ENCODE data around the gene WWOX.

The WWOX gene

DNA sequence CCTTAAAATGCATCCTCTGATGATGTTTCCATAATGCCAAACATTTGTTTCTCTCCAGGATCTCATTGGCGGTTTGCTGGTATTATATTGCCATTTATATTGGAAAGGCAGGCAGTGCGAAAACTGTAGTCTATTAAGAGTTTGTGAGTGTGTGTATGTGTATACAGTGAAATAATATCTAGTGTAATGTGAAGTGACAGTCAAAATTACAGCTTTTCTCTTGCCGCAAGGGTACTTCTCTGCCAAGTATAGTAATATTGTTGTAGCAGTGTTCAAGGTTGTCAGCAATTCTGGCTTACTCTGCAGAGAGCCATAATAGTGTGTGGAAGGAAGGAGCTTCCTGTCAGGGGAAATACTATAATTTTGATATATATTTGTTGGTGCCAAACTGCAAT, 178.6 kb downstream of the WWOX start:
- no peak for DNase-seq

DNA sequence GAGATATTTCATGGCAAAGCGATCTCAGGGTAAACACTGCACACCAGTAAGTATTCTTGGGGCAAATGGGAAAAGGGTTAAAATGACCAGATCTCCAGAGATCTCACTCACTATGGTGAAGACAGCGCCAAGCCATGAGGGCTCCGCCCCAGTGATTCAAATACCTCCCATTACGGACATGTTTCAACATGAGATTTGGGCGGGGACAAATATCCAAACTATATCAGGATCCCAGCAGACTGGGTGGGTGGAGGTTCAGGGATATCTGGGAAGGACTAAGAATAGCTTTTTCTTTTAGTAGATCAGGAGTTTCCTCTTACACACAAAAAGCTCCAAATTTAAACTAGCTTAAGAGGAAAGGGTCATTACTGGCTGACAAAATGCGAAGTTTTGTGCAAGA, 181.7 kb downstream of the WWOX start:
- DNase-seq = no peak

DNA sequence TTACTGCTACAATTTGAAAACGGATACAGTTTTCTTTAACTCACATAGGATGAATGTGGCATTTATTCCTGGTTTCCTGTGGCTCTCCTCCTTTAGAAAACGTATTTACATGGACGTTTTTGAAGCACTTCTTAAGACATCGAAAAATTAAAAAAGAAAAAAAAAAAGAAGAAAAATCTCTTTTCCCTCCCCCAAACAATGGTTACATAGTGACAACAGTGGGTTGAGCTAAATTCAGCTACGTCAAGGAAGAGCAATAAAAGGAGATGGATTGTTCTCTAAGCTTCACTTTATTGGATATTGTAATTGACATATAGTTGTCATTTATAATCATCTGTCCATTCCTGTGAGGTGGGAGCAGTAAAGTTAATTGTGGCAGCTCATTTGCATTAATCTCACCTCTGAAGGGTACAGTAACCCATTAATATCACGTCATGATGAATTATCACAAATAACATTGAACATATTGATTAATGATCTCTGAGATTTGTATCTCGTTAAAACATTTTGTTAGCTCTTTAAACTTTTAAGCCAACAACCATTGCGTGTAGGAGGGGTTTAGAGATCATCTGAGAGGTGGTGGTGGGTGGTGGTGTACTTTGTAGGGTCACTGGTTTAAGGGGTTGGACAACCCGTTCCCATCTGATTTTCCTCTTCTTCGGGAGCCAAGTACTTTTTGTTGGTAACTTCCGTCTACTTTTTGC, 184.2 kb downstream of the WWOX start:
- no peak for DNase-seq

DNA sequence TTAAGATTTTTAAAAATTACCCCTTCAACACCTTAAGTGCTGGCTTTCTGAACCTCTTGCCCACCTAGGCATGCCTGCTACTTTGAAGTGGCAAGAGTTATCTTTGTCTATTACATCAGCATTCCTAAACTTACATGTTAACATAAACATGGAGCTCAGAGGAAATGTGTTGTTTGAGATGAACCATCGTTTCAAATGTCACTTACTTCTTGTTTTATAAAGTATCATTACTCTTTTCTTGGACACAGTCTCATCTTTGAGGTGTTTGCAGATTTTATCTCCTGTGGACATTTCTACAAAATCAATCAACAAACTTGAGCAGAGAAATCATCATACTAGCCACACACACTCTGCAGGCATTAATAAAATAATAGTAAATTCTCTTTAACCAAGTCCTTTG, 184.9 kb downstream of the WWOX start:
- DNase-seq = no peak

DNA sequence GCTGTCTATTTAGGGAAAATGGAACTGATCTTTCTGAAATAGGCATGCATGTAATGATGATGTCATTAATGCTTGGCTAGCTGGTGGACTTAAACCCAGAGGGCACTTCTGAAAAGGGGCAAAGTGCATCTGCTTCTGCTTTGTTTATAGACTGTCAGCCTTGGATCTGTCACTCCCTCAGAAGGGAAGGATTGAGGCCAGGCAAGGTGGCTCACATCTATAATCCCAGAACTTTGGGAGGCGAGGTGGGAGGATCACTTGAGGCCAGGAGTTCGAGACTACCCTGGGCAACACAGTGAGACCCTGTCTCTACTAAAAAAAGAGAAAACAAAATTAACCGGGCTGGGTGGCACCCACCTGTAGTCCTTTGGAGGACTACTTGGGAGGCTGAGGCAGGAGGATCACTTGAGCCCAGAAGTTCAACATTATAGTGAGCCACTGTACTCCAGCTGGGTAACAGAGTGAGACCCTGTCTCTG, 185.5 kb downstream of the WWOX start:
- DNase-seq = no peak

DNA sequence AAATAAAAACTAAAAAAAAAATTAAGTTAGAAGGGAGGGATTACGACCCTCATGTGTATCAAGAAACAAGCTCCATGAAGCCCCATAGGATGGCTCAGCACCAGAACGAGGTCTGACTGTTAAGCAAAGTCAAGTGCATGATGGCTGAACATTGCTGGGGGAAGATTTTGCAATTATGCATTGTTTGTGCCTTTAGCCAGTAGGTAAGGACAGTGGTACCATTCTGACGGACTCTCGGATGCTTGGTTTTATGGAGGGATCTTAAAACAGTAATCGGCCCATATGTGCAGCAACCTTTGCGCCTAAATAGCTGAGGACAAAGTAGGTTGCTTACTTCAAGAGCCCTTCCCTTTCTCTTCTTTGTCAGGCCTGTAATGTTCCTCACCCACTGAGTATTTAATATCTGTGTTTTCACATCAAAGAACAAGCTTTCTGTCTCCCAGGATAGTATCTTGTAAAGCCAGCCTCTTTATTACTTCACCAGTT, 186.0 kb downstream of the WWOX start:
- DNase-seq = no peak

DNA sequence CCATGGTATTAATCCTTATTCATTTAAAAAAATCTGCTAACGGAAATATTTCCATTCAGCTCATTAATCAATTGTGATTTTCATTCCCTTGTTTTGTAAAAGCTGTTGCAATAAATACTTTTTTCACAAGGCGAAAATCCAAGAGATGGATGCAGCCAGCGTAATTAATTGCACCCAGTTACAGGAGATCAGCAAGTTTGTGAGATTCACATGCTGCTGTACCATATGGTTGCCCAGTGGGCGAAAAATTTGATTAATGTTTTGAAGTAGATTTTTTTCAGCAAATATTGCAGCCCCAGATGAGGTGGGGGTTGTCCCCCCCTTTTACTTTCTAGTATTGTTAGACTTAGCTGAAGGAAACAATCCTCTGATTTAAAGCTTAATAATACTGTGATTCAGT, 186.6 kb downstream of the WWOX start:
- no peak for DNase-seq

DNA sequence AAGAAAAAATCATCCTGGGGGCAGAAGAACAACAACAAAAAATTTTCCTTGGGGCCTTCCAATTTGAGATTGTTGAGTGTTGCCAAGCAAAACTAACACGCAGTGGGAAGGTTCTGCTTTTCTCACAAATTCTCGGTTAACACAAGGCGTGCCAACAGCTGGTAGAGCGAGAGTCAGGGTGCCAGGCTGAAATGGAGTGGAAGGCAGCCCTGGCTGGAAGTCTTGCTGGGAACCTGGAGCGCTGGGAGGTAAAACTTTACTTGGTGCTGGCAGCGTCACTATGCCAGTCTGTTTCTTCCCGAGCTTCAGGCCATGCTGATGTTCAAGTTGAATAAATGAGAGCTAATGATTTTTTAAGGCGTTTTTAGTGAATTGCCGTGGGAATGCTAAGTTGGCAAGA, 189.4 kb downstream of the WWOX start:
- peak; percentile 42 for DNase-seq

DNA sequence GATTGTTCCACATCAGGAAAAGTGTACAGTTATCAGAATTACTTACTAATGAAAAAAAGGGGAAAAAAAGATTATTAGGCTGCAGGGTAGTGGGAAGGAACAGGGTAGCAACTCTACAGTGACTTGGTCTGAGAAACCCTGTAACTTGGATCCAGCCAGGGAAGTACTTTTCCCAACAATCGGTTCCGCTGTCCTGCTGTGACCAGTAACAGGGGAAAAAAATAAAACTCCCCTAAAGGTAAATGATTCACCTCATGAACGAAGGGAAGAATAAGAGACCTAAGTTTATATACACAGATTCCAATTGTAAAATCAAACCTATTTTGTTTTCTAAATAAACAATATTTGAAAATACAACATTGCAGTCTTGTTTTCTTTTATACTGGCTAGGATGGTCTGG, 189.9 kb downstream of the WWOX start:
- no peak for DNase-seq

DNA sequence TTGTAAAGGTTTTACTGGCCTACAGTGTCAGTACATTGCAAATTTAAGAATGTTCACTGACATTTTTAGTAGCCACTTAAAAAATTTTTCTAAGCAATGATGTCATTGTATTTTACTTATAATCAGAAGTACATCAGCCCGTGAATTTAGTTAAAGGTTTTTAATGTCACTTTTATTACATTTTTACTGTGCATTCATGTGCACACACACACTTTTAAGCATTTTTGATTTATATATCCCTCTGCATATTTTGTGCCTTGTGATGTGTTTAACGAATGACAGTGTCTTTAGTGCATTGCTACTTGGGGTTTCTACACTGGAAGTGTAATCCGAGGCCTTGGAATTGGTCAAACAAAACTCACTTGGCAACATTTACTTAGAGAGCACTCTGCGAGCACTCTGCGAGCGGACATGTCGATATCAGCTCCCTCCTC, 190.4 kb downstream of the WWOX start:
- no peak for DNase-seq

DNA sequence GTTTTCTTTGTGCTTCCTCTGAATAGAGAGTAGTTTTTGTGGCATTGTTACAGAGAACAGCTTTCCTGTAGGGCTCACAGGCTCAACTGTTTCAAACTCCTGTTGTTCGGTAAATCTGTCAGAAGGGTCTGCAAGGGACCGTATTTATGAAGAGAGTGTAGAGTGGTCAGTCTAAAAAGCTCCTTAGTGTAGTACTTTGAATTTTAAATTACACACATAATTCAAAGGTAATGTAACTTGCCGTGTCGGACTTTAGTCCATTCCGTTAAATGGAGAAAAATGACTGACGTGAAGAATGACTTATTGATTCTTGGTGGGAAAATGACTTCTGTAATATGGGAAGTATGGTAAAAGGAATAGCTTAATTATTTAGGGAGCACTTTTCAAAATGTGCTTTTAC, 190.9 kb downstream of the WWOX start:
- no peak for DNase-seq

DNA sequence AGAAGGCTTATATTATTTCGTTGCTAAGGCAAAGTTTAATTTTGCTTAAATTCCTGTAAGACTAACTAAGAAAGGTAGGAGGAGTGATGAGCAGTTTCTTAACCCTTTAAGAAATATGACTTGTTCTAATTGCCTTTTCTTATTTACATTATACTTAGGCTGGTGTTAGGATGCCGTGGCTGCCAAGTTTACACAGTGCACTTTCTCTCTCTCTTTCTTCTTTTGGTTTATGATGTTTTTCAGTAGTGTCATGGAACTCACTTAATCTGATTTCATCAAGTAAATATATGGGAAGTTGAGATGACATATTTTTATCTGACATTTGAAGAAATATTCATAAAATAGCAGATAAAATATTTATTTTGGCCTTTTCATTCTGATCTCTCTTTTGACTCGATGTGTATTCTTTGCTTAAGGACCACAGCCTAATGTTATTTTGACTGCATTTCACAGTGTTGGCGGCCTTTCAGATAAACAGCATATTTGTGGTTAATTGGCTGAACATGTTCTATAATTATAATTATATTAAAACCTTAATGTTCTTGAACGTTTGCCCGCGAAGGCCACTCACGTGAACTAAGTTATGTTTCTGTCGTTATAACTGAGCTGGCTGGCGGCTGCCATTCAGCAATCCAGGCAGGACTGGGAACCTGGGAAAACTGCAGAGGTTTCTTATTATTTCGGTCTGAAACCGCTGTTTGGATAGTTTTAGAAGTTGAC, 191.6 kb downstream of the WWOX start:
- peak; percentile 46 for DNase-seq

DNA sequence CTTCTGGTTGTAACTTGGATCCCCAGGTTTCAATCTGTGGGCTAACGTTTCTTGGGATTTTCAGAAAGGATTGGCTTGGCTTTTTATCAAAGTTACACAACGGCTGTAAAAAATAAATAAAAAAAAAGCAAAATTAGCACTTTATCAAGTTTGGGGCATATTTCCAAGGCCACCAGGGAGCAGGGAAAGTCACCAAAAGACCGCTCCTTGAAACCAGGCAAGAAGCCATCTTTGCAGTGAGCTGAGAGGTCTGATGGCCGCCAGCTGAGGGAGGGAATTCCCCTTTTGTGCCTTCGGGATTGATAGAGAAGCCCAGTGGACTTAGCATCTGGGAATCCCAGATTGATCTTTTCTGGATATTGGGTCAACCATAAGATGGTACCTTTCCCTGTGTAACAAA, 192.2 kb downstream of the WWOX start:
- DNase-seq = no peak

DNA sequence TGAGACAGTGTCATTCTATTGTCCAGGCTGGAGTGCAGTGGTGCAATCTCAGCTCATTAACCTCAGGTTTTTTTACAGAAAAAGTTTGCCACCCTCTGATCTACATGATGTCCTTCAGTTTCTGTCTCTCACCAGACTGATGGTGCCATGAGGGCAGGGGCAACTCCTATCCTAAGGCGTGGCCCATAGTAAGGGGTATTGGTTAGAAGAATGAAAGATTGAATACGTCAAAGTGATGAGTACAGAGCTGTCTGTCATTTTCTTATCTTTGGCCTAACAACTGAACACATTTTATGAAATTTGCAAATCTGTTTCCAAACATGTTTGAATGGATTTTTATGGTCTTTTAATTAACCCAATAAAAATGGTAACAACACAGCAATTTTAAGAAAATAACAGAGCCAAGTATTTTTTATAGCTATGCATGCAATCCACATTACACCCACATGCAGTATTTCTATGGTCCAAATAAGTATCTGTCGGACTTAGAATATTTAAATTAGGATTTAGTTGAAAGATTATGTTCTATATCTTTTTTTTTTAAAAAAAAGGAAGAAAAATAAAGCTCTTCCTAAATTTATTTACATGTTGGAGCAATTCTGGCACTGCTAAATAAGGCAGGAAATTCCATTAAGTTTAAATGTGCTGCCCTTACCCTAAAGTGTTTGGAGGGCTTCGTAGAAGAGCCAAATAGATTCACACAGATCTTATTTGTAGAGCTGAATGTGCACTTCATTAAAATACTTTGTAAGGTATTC, 192.8 kb downstream of the WWOX start:
- DNase-seq = no peak

DNA sequence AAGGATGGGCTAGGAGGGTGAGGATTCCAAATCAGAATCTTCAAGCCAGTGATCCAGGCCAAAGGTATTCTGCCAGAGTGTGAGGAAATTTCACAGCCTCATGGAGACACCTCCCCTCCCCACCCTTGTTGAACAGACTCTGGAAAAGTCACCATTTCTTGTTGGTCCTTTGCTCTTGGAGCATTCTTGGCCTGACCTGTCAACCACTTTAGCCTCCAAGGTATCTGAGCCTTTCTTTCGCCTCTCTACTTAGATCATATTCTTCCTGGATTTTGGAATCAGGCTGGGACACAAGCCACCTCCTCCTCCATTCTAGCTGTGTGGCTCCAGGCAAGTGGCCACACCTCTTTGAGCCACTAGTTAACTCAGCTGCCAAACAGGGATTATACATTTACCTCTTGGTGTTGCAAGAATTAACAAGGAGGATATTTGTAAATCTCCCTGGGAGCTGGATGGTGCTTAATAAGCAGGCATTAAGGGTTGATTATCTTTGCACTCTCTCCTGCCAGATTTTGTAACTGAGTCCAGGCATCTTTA, 193.5 kb downstream of the WWOX start:
- DNase-seq = no peak

DNA sequence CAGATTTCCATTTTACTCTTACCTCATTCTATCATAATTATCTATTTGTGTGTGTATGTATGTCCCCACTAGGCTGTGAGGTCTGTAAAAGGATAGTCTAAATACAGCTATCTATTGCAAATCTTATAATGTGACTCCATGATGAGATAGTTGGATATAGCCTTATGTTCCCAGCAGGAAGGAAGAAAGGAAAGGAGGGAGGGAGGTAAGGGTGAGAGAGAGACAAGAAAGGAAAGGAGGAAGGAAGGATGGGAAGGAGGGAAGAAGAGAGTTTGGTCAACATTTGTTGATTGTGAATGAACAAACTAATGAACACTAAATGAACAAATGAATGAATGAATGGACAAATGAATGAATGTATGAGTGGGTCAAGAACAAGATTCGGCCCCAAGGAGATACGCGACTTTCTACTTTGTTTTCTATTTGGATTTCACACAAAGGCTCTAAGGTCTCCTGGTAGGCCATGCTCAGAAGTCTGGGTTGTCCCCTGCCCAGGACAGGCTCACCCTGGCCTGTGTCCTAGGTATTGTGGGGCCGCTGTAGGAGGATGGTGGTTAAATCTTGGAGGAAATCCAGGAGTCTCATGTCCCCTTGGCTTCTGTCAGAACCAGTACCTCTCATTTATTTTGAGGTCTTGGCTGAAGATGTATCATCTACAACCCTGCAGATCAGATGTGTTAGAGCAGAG, 195.2 kb downstream of the WWOX start:
- no peak for DNase-seq

DNA sequence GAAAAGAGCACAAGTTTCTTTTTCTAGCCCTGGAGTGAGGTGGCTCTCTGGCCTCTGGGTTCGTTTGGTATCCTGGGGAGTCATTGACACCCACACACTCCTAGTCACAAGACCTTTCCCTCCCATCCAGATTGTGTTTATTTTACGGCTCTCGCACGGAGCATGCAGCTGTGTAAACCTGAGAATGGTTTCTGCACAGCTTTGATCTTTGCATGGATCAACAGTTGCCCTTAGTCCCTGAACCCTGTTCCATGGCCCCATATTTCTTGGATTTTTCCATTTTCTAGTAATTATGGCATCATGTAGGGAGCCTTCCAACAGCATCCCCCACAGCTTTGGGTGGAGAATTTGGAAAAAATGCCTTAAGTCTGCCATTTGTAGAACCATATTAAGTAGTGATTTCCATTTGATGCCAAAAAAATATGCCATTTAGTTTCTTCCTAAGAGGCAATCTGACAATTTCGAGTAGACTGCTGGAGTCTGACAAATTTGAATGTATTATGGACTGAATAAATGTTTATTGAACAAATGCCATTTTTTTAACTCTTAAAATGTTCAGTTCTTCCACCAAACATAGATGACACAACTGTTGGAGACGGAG, 197.7 kb downstream of the WWOX start:
- DNase-seq = no peak

DNA sequence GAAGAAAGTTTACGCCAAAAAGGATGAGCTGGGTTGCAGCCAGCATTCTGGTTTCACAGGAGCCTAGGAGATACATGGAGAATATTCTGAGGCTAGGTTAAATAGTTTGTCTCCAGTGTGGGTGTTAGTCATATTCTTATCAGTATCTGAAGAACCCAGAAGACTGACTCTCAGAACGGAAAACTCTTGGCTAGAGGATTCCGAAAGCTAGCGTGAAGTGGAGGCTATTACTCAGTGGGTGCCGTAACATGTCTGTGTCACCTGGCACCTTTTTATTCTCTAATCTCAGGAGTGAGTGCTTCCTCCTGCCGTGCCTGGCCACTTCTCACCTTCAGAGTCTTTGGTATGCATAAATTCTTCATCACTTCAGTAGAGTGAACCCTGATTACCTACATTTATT, 199.5 kb downstream of the WWOX start:
- DNase-seq = no peak

DNA sequence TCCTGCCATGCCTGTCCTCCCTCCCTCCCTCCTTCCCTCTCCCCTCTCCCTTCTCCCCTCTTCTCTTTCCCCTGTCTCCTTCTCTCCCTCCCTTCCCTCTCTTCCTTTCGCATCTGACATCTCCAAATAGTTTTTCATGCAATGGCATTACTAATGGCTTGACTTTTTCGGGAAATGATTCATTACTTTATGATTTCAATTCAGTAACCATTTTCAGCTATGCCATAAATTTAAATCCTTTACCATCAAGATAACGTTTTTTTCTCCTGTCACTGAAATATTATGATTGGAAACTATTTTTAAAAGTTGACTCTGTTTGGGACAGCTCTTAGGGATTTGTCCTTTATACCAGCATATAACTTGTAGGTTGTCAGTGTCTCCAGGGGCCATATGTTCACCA, 201.0 kb downstream of the WWOX start:
- no peak for DNase-seq

DNA sequence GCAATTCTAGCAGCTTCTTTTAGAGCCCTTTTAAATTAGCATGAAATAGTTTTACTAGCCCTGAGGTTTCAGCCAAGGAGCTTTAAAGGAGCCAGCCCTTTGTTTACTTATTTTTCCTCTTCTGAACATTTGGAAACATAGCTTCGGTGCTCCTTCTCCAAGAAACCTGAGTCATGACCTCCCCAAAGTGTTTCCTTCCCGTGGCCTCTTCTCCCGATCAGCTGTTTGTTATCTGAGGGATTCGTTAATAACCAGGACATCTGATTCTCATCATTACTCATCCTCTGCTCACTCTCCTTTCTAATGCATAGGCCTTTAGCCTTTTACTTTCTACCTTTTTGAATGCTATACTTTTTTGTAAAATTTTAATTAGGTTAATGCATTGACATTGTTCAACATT, 204.5 kb downstream of the WWOX start:
- no peak for DNase-seq

DNA sequence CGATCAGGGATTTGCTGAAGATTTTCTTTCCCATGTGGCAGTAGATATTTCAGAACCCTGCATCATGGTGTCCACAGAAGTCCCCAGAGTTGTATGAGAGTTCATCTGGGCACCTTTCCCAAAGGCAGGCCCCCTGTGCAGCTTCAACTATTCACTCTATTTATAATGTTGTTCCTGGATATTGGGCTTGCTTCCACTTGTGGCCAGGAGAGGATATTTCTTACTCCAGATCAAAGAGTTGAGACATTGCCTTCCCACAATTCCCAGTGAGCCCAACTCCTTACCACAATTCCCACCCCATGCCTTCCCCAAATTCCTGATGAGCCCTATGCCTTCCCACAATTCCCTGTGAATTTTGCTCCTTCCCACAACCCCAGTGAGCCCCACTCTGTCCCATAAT, 206.9 kb downstream of the WWOX start:
- DNase-seq = no peak

DNA sequence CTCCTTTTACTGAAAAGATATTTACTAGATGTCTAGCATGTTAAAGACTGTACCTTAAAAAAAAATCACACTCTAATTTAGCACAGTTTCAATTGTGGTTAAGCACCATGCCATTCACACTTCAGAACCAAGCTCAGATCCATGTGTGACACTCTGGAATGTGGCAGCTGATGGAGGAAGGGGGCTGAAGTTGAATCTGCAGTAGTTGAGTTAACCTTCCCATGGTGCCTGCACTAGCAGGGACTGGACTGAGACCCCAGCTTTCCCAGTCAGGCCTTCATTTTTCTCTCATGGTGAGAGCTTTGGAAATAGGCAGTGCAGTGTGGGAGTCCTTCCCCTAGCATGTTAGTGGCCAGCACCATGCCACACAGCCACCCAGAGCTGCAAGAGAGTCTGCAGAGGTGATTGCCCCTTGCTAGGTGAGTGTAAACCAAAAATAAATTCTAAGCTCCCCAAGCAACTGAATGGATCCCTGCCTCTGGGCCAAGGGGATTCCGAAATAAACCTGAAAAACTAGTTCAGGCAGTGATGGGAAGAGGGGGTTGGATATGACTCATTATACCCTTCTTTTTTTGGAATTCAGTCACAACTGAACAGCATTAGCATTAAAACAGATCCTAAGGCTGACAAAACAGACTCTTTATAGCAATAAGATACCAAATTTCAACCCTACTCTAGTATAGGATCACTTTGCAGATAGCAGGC, 208.5 kb downstream of the WWOX start:
- DNase-seq = no peak
